GM06990 (cell line): ENCODE data around the gene ZNF609.
A peak's percentile ranks its signal among the peaks of the same experiment; 100 is the strongest.

Experiments
- DNase-seq: peaks from one replicate; pipeline ENCODE4 v3.0.0-alpha.2; 2011; ENCODE audit not compliant: insufficient read length; ENCODE audit errors: extremely low read depth
- H3K27me3 ChIP-seq: replicated peaks from 2 replicates; pipeline ENCODE4 v1.6.0; 2011; ENCODE audit warnings: low read length; ENCODE audit not compliant: control insufficient read depth, insufficient read depth
- H3K36me3 ChIP-seq: 2 replicates; pipeline ENCODE4 v1.5.1; 2011; ENCODE audit warnings: low read length; ENCODE audit not compliant: control insufficient read depth, insufficient read depth
- H3K4me3 ChIP-seq: replicated peaks from 2 replicates; pipeline ENCODE4 v1.5.1; 2011; ENCODE audit warnings: low read depth, mild to moderate bottlenecking, control low read depth, low read length
- CTCF ChIP-seq: IDR thresholded peaks from 2 replicates; pipeline ENCODE4 v1.5.1; 2011; ENCODE audit warnings: low read length, control low read depth, mild to moderate bottlenecking, inconsistent platforms; ENCODE audit not compliant: insufficient read depth, poor library complexity, severe bottlenecking

ZNF609 gene

GRCh38 chr15:64647367-64647766 lies 187.0 kb downstream of the ZNF609 start:
- Histone ChIP-seq H3K36me3 (no peaks in the 10 kb centered on the region; the same call in none of the 2 replicates), H3K4me3 (no peak overlapping the region), H3K27me3 (no peaks in the 10 kb centered on the region)
- DNase-seq: no peak
- no peak for TF ChIP-seq CTCF

DNA sequence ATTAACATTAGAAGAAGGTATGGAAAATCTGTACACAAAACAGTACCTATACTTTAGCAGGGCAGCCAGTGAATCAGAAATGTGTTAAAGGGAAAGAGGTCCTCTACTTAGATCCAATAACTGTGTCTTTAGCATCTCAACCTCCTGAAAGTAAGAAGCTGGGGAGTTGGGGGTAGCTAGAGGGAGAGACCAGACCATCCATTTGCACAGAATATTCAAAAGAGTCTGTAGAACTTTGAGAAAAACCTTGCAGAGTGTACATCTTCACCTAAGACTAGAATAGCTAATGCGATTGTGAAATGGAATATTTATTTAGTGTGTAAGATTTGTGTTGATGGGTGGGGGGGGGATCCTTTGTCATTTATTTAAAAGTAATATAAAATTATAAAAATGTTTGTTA lies 190.2 kb downstream of the ZNF609 start:
- no peak for DNase-seq
- Histone ChIP-seq H3K27me3 (no peaks in the 10 kb centered on the region), H3K4me3 (no peak overlapping the region), H3K36me3 (no peaks in the 10 kb centered on the region; the same call in 1 of the 2 replicates)
- no peak for TF ChIP-seq CTCF

DNA sequence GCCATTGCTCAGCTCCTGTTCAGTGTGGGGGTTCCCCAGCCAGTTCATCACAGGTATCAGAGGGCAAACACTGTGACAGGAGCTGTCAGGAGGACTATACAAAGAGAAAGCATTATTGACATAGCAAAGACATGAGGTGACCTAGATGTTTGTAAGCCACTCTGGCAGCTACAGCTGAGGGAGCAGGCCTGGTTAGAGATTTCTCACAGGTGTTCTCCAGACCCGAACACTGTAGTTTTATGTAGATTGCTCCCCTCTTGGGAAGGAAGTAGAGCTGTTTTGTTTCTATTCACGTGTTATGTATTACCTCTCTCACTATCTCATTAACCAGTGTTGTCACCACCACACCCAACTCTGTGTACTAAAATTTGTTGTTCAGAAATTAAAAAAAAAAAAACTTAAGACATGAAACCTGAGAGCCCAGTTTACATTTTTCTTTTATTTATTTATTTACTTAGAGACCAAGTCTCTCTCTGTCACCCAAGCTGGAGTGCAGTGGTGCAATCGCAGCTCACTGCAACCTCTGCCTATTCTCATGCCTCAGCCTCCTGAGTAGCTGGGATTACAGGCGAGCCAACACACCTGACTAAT lies 191.3 kb downstream of the ZNF609 start:
- TF ChIP-seq CTCF: no peak
- Histone ChIP-seq H3K4me3 (no peak overlapping the region), H3K36me3 (no peaks in the 10 kb centered on the region), H3K27me3 (no peaks in the 10 kb centered on the region)
- peak; percentile 48 for DNase-seq

GRCh38 chr15:64653757-64654156 lies 193.4 kb downstream of the ZNF609 start:
- H3K27me3 ChIP-seq: no peaks in the 10 kb centered on the region
- TF ChIP-seq CTCF: peak; percentile 17
- H3K36me3 ChIP-seq: no peaks in the 10 kb centered on the region; the same call in 1 of the 2 replicates
- no peak for DNase-seq
- no peak overlapping the region for H3K4me3 ChIP-seq

GRCh38 chr15:64656508-64656907 lies 196.1 kb downstream of the ZNF609 start:
- Histone ChIP-seq H3K27me3 (no peaks in the 10 kb centered on the region), H3K36me3 (no peaks in the 10 kb centered on the region; the same call in none of the 2 replicates), H3K4me3 (no peak overlapping the region)
- TF ChIP-seq CTCF: no peak
- DNase-seq: no peak

DNA sequence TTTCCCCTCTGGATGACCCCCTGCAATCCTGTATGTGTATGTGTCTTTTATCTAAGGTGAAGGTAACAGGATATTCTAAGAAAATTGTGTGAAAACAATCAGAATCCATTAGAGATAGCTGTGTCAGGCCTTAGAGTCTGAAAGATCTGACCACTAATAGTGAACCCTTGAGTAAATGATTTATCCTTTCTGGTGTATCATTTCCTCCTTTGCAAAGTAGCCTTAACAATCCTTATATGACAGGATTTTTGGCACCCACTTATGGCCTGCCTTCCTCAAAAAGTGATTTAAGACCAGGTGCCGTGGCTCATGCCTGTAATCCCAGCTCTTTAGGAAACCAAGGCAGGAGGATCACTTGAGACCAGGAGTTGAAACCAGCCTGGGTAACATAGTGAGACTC lies 204.8 kb downstream of the ZNF609 start:
- no peaks in the 10 kb centered on the region for H3K27me3 ChIP-seq
- no peak for DNase-seq
- TF ChIP-seq CTCF: no peak
- no peaks in the 10 kb centered on the region for H3K36me3 ChIP-seq
- no peak overlapping the region for H3K4me3 ChIP-seq
